K562 (cell line): ENCODE data around the gene ANO7. TPM values are rescaled to one million over a fixed set of nuclear protein-coding genes. Genes with fewer than 3 reads are reported as not detected.
A peak's percentile ranks its signal among the peaks of the same experiment; 100 is the strongest.

ENCODE experiments used
- CBX5 ChIP-seq: IDR thresholded peaks from 2 replicates; pipeline ENCODE4 v1.6.1; 2014; ENCODE audit warnings: low read depth, borderline replicate concordance
- CREM ChIP-seq: IDR thresholded peaks from 2 replicates; pipeline ENCODE4 v1.6.1; 2014; ENCODE audit warnings: antibody characterized with exemption, low read depth
- ETV5 ChIP-seq: sonication (generic); formaldehyde crosslinking; IDR thresholded peaks from 2 replicates; pipeline ENCODE4 v1.4.0; 2020; ENCODE audit warnings: low read depth, mild to moderate bottlenecking, missing genetic modification reagents
- HDAC8 ChIP-seq: fragments of 450-650 bp; IDR thresholded peaks from 2 replicates; pipeline ENCODE4 v1.6.1; 2016; ENCODE audit warnings: mild to moderate bottlenecking, missing genetic modification characterization, moderate library complexity, missing compliant biosample characterization
- HNRNPLL ChIP-seq: fragments of 200-400 bp; formaldehyde crosslinking; IDR thresholded peaks from 2 replicates; pipeline ENCODE4 v1.6.1; 2017; ENCODE audit warnings: low read length, low read depth, mild to moderate bottlenecking; ENCODE audit not compliant: poor library complexity, severe bottlenecking
- HNRNPUL1 ChIP-seq: fragments of 200-400 bp; formaldehyde crosslinking; IDR thresholded peaks from 2 replicates; pipeline ENCODE4 v1.6.1; 2017; ENCODE audit warnings: low read length
- MCM2 ChIP-seq: fragments of 450-650 bp; IDR thresholded peaks from 2 replicates; pipeline ENCODE4 v1.6.1; 2017; ENCODE audit warnings: low read depth, mild to moderate bottlenecking
- NCOA4 ChIP-seq: fragments of 450-650 bp; IDR thresholded peaks from 2 replicates; pipeline ENCODE4 v1.6.1; 2018; ENCODE audit warnings: mild to moderate bottlenecking; ENCODE audit not compliant: partially characterized antibody
- POLR3A ChIP-seq: IDR thresholded peaks from 2 replicates; pipeline ENCODE4 v1.6.1; 2011; ENCODE audit warnings: borderline replicate concordance, mild to moderate bottlenecking, moderate library complexity; ENCODE audit not compliant: insufficient read length, insufficient read depth; ENCODE audit errors: extremely low read depth
- RAD21 ChIP-seq, 2 experiments: fragments of 250-450 bp in 1 of 2; fragments of 450-650 bp in 1 of 2; sonication (Bioruptor Pico) in 1 of 2; formaldehyde crosslinking in 1 of 2; IDR thresholded peaks in 1 of 2; conservative IDR thresholded peaks in 1 of 2; 2 replicates each; pipeline versions ENCODE4 v1.4.0 to v1.8.0; 2020 to 2022; ENCODE audit warnings: mild to moderate bottlenecking in 2 of 2, moderate library complexity in 1 of 2
- RBM34 ChIP-seq: fragments of 200-400 bp; formaldehyde crosslinking; IDR thresholded peaks from 2 replicates; pipeline ENCODE4 v1.6.1; 2018; ENCODE audit warnings: low read length, borderline replicate concordance; ENCODE audit not compliant: insufficient read depth
- RUNX1 ChIP-seq: sonication (generic); IDR thresholded peaks from 2 replicates; pipeline ENCODE4 v1.6.1; 2016; ENCODE audit warnings: antibody characterized with exemption, low read depth
- SRSF1 ChIP-seq: fragments of 200-400 bp; formaldehyde crosslinking; IDR thresholded peaks from 2 replicates; pipeline ENCODE4 v1.6.1; 2017; ENCODE audit warnings: mild to moderate bottlenecking, low read depth, low read length, moderate library complexity
- STAG1 ChIP-seq: sonication (generic); formaldehyde crosslinking; IDR thresholded peaks from 2 replicates; pipeline ENCODE4 v1.5.0; 2020; ENCODE audit warnings: missing genetic modification reagents, borderline replicate concordance
- STAT5A ChIP-seq: IDR thresholded peaks from 2 replicates; pipeline ENCODE4 v1.6.1; 2012; ENCODE audit warnings: low read length, inconsistent platforms, borderline replicate concordance
- ZNF274 ChIP-seq: IDR thresholded peaks from 2 replicates; pipeline ENCODE4 v1.6.1; 2011; ENCODE audit warnings: low read depth, mild to moderate bottlenecking, low read length, moderate library complexity, borderline replicate concordance
- ZNF282 ChIP-seq: sonication (generic); formaldehyde crosslinking; IDR thresholded peaks from 2 replicates; pipeline ENCODE4 v1.8.1; 2023; ENCODE audit warnings: missing genetic modification reagents
- ZNF41 ChIP-seq: fragments of 250-450 bp; sonication (Bioruptor Pico); conservative IDR thresholded peaks from 2 replicates; pipeline ENCODE4 v1.4.0; 2020; ENCODE audit warnings: mild to moderate bottlenecking
- ZNF57 ChIP-seq: fragments of 450-650 bp; formaldehyde crosslinking; IDR thresholded peaks from 2 replicates; pipeline ENCODE4 v1.4.0; 2020; ENCODE audit warnings: mild to moderate bottlenecking, moderate library complexity
- polyA plus RNA-seq, 8 experiments: library from polyadenylated mRNA; depleted of rRNA in 4 of 8; stranded (reverse) in 5 of 8; unstranded in 3 of 8; fragments of >200 nt; fragmentation: Nextera tagmentation in 2 of 8; fragmentation: Illumina TruSeq in 1 of 8; extraction: Ambion mirVana in 2 of 8; extraction: Trizol in 1 of 8; gene quantifications; 2 replicates each; pipeline versions ENCODE4 v1.2.1 to v1.2.3, GENCODE V29; 2011 to 2014; ENCODE audit warnings: inconsistent platforms in 1 of 8, missing spikeins in 1 of 8
- total RNA-seq, 7 experiments: library from RNA; depleted of rRNA in 6 of 7; stranded (reverse); fragments of >200 nt in 6 of 7; fragmentation: Illumina TruSeq in 2 of 7; extraction: Trizol in 2 of 7; gene quantifications; 2 replicates each; pipeline versions ENCODE4 v1.2.1 to v1.2.3, GENCODE V29; 2011 to 2021; ENCODE audit warnings: low replicate concordance in 1 of 7
- TF ChIP-seq, protein P1 (sequence below): sonication (generic); formaldehyde crosslinking; IDR thresholded peaks from 2 replicates; pipeline ENCODE4 v1.8.1; 2023; ENCODE audit warnings: mild to moderate bottlenecking, missing genetic modification reagents, moderate library complexity
- TF ChIP-seq, protein P2 (sequence below): fragments of 250-450 bp; sonication (Bioruptor Pico); IDR thresholded peaks from 2 replicates; pipeline ENCODE4 v1.8.0; 2021; ENCODE audit warnings: moderate library complexity, mild to moderate bottlenecking, inconsistent platforms
- TF ChIP-seq, protein P3 (sequence below), 2 experiments: IDR thresholded peaks; 2 replicates each; pipeline ENCODE4 v1.6.1; 2012; ENCODE audit warnings: improper control_type of control experiment in 2 of 2, low read depth in 2 of 2, low read length in 2 of 2, borderline replicate concordance in 1 of 2
- TF ChIP-seq, protein P4 (sequence below): fragments of 450-650 bp; IDR thresholded peaks from 2 replicates; pipeline ENCODE4 v1.6.1; 2016; ENCODE audit warnings: borderline replicate concordance

Gene ANO7
- total and polyA plus RNA-seq, 9 of the 15 experiments (the other 6 are each of a cell fraction or from before 2014, with no cell fraction given), result 0.28 to 5.1 (median 1.1) TPM

DNA sequence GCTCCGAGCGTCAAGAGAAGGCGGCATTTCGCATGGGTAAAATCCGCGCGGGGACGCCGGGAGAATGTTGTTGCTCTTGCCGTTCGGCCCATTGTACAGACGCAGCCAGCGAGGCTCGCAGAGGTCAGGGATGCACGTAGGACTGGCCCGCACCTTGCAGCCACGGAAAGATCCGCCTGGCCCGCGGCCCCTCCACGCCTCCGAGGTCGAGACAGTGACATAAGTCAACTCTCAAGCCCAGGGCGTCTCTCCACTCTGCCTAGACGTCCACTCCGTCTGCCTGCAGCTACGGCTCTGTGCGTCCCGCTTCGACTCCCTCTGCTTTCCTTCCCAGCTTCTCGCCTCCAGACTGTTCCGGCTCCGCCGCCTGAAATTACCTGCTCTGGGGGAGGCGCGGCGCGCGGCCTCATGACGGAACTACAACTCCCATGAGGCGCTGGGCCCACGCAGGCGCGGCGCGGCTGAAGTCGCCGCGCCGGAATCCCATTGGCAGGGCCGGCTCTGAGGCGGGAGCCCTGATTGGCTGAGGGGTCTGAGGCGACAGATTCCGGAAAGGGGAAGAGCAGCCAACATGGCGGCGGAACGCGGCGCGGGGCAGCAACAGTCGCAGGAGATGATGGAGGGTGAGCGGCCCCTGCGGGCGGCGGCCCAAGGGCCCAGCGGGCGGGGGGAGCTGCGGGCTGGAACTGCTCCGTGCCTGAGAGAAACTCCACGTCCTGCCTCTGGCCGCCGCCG, 38.4 kb upstream of the ANO7 start, which contains the start of gene PPP1R7 (continued):
- TF ChIP-seq RUNX1, result no peak
- no peak for TF ChIP-seq ZNF41
- TF ChIP-seq SRSF1, result no peak
- TF ChIP-seq POLR3A, result no peak
- TF ChIP-seq HNRNPUL1, result no peak
- TF ChIP-seq MCM2, result no peak
- no peak for TF ChIP-seq HNRNPLL
- TF ChIP-seq CBX5, result no peak
- TF ChIP-seq RAD21 (CRISPR knock-in tag; conservative IDR thresholded peaks at IDR 0.05 in 1 of 2, IDR thresholded peaks at IDR 0.05 in 1 of 2), result no peak
- TF ChIP-seq, protein P1, sequence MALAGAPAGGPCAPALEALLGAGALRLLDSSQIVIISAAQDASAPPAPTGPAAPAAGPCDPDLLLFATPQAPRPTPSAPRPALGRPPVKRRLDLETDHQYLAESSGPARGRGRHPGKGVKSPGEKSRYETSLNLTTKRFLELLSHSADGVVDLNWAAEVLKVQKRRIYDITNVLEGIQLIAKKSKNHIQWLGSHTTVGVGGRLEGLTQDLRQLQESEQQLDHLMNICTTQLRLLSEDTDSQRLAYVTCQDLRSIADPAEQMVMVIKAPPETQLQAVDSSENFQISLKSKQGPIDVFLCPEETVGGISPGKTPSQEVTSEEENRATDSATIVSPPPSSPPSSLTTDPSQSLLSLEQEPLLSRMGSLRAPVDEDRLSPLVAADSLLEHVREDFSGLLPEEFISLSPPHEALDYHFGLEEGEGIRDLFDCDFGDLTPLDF (CRISPR knock-in tag), result no peak
- TF ChIP-seq HDAC8 (tag), result no peak
- TF ChIP-seq, protein P2, sequence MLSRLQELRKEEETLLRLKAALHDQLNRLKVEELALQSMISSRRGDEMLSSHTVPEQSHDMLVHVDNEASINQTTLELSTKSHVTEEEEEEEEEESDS (CRISPR knock-in tag), result no peak
- TF ChIP-seq STAT5A, result no peak
- TF ChIP-seq ETV5, result no peak
- no peak for TF ChIP-seq STAG1 (CRISPR knock-in tag)
- no peak for TF ChIP-seq ZNF57 (CRISPR knock-in tag)
- TF ChIP-seq, protein P3, sequence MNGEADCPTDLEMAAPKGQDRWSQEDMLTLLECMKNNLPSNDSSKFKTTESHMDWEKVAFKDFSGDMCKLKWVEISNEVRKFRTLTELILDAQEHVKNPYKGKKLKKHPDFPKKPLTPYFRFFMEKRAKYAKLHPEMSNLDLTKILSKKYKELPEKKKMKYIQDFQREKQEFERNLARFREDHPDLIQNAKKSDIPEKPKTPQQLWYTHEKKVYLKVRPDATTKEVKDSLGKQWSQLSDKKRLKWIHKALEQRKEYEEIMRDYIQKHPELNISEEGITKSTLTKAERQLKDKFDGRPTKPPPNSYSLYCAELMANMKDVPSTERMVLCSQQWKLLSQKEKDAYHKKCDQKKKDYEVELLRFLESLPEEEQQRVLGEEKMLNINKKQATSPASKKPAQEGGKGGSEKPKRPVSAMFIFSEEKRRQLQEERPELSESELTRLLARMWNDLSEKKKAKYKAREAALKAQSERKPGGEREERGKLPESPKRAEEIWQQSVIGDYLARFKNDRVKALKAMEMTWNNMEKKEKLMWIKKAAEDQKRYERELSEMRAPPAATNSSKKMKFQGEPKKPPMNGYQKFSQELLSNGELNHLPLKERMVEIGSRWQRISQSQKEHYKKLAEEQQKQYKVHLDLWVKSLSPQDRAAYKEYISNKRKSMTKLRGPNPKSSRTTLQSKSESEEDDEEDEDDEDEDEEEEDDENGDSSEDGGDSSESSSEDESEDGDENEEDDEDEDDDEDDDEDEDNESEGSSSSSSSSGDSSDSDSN (IDR thresholded peaks at IDR 0.05; ENCODE audit: borderline replicate concordance in 1 of 2, low read depth in 2 of 2, low read length in 2 of 2), result peak in 1 of 2 experiments; percentile 43; a peak in 1 of 4 replicates
- TF ChIP-seq, protein P4, sequence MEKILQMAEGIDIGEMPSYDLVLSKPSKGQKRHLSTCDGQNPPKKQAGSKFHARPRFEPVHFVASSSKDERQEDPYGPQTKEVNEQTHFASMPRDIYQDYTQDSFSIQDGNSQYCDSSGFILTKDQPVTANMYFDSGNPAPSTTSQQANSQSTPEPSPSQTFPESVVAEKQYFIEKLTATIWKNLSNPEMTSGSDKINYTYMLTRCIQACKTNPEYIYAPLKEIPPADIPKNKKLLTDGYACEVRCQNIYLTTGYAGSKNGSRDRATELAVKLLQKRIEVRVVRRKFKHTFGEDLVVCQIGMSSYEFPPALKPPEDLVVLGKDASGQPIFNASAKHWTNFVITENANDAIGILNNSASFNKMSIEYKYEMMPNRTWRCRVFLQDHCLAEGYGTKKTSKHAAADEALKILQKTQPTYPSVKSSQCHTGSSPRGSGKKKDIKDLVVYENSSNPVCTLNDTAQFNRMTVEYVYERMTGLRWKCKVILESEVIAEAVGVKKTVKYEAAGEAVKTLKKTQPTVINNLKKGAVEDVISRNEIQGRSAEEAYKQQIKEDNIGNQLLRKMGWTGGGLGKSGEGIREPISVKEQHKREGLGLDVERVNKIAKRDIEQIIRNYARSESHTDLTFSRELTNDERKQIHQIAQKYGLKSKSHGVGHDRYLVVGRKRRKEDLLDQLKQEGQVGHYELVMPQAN, result no peak; the same call in 1 of the 2 replicates
- peak; percentile 77 for TF ChIP-seq CREM
- TF ChIP-seq NCOA4, result no peak
- TF ChIP-seq ZNF282 (CRISPR knock-in tag), result no peak
- TF ChIP-seq RBM34, result no peak
- no peak for TF ChIP-seq ZNF274
